Endothelial cell of umbilical vein (primary cell): ENCODE measurements around the gene C2CD5. TPM values are rescaled to one million over a fixed set of nuclear protein-coding genes. Genes with fewer than 3 reads are reported as not detected.
A peak's percentile ranks its signal among the peaks of the same experiment; 100 is the strongest.

Experiments used
- BruUV-seq: library from RNA; stranded (reverse); fragments of 400-500 nt; replicated peaks from 2 replicates; lab custom pipeline; 2021; lab: Mats Ljungman, UMichigan
- CTCF ChIA-PET: fragments of 300-600, 350-600 bp; sonication (Branson Sonifier 250); formaldehyde crosslinking; loops from one replicate; lab custom pipeline; 2021; ENCODE audit warnings: antibody characterized with exemption, inconsistent platforms; lab: Charles Lee
- POLR2A ChIA-PET: fragments of 300-600, 350-600 bp; sonication (Branson Sonifier 250); formaldehyde crosslinking; loops from one replicate; lab custom pipeline; 2021; ENCODE audit warnings: antibody characterized with exemption, inconsistent platforms; lab: Charles Lee
- DNase-seq: peaks from one replicate; pipeline ENCODE4 v3.0.0-alpha.2; 2011; ENCODE audit warnings: low read depth, low spot score
- FAIRE-seq: peaks from 2 replicates; lab custom pipeline; 2011; peaks lifted over from hg19 to GRCh38; lab: Jason Lieb, UNC
- H2AFZ ChIP-seq: 2 replicates; pipeline ENCODE4 v1.6.0; 2012; ENCODE audit warnings: low read depth, low read length, control low read depth, inconsistent platforms
- H3K27ac ChIP-seq: 2 replicates; pipeline ENCODE4 v1.5.1; 2011; ENCODE audit warnings: low read depth, mild to moderate bottlenecking, control low read depth, low read length, moderate library complexity; ENCODE audit not compliant: insufficient read depth
- H3K27me3 ChIP-seq, 2 experiments: 2 replicates each; pipeline versions ENCODE4 v1.6.0 to v1.6.1; 2011; ENCODE audit warnings: low read length in 2 of 2, mixed read lengths in 1 of 2; ENCODE audit not compliant: control insufficient read depth in 2 of 2, insufficient read depth in 2 of 2
- H3K36me3 ChIP-seq, 2 experiments: 2 replicates in 1 of 2; 3 replicates in 1 of 2; pipeline ENCODE4 v1.5.1; 2011; ENCODE audit warnings: low read length in 2 of 2, mild to moderate bottlenecking in 1 of 2, moderate library complexity in 1 of 2; ENCODE audit not compliant: control insufficient read depth in 2 of 2, insufficient read depth in 2 of 2; ENCODE audit errors: extremely low read depth in 1 of 2
- H3K4me1 ChIP-seq: 3 replicates; pipeline ENCODE4 v1.5.1; 2011; ENCODE audit warnings: mild to moderate bottlenecking, low read length; ENCODE audit not compliant: control insufficient read depth, insufficient read depth; ENCODE audit errors: extremely low read depth
- H3K4me2 ChIP-seq: 2 replicates; pipeline ENCODE4 v1.6.1; 2011; ENCODE audit warnings: low read length, control low read depth, mixed read lengths; ENCODE audit not compliant: insufficient read depth
- H3K4me3 ChIP-seq, 3 experiments: fragments of 200-600 bp in 1 of 3; sonication (generic), shearing (Covaris generic) in 1 of 3; replicated peaks in 1 of 3; 2 replicates each; pipeline ENCODE4 v1.5.1; 2011 to 2016; ENCODE audit warnings: control low read depth in 3 of 3, low read length in 3 of 3, mild to moderate bottlenecking in 2 of 3, inconsistent platforms in 1 of 3, low read depth in 1 of 3, moderate library complexity in 1 of 3; ENCODE audit not compliant: insufficient read depth in 1 of 3
- H3K79me2 ChIP-seq: 2 replicates; pipeline ENCODE4 v1.6.0; 2012; ENCODE audit warnings: low read length, inconsistent platforms; ENCODE audit not compliant: control insufficient read depth, insufficient read depth
- H3K9ac ChIP-seq: replicated peaks from 2 replicates; pipeline ENCODE3; 2011; ENCODE audit warnings: low read length, control low read depth; ENCODE audit not compliant: insufficient read depth; ENCODE audit errors: extremely low read depth
- H3K9me1 ChIP-seq: replicated peaks from 3 replicates; pipeline ENCODE4 v1.6.0; 2011; ENCODE audit warnings: mild to moderate bottlenecking, low read length; ENCODE audit not compliant: control insufficient read depth, insufficient read depth; ENCODE audit errors: extremely low read depth
- H3K9me3 ChIP-seq: replicated peaks from 2 replicates; pipeline ENCODE4 v1.5.1; 2012; ENCODE audit warnings: low read length, inconsistent platforms; ENCODE audit not compliant: control insufficient read depth, insufficient read depth
- H4K20me1 ChIP-seq: replicated peaks from 2 replicates; pipeline ENCODE3; 2011; ENCODE audit warnings: mild to moderate bottlenecking, low read length; ENCODE audit not compliant: control insufficient read depth, insufficient read depth; ENCODE audit errors: extremely low read depth
- EZH2 ChIP-seq: IDR thresholded peaks from 2 replicates; pipeline ENCODE4 v1.6.1; 2012; ENCODE audit warnings: borderline replicate concordance, low read depth, mild to moderate bottlenecking, moderate library complexity, low read length, inconsistent platforms; ENCODE audit not compliant: severe bottlenecking
- FOS ChIP-seq: IDR thresholded peaks from 2 replicates; pipeline ENCODE4 v1.6.1; 2011; ENCODE audit warnings: mild to moderate bottlenecking, low read length, moderate library complexity, borderline replicate concordance; ENCODE audit not compliant: insufficient read depth
- GATA2 ChIP-seq: IDR thresholded peaks from 2 replicates; pipeline ENCODE4 v1.7.0; 2011; ENCODE audit warnings: low read depth, mild to moderate bottlenecking, moderate library complexity, mixed read lengths, low read length; ENCODE audit not compliant: insufficient read length, insufficient read depth
- JUN ChIP-seq: IDR thresholded peaks from 2 replicates; pipeline ENCODE4 v1.6.1; 2011; ENCODE audit warnings: borderline replicate concordance, low read depth; ENCODE audit not compliant: insufficient read length, insufficient read depth
- MAX ChIP-seq: IDR thresholded peaks from 2 replicates; pipeline ENCODE4 v1.6.1; 2011; ENCODE audit not compliant: insufficient read depth, insufficient read length
- MYC ChIP-seq: IDR thresholded peaks from one replicate; pipeline ENCODE4 v1.6.1; 2011; ENCODE audit warnings: mild to moderate bottlenecking, low read depth, low read length
- POLR2A ChIP-seq: IDR thresholded peaks from 2 replicates; pipeline ENCODE4 v1.6.1; 2012; ENCODE audit warnings: low read depth, mild to moderate bottlenecking, control low read depth, low read length
- POLR2AphosphoS5 ChIP-seq: IDR thresholded peaks from 2 replicates; pipeline ENCODE4 v1.6.1; 2012; ENCODE audit warnings: low read depth, mild to moderate bottlenecking, control low read depth, low read length, moderate library complexity; ENCODE audit not compliant: insufficient read depth
- dilution Hi-C: fragments of 300-500 bp; cut with MboI; formaldehyde crosslinking; loops from one replicate; pipeline ENCODE4 v1.15.0; 2019; ENCODE audit warnings: low sequenced_read_pairs; ENCODE audit not compliant: extremely low pct_ligation_motif_present
- intact Hi-C: fragments of 100-400 bp; cut with micrococcal nuclease; formaldehyde crosslinking; loops from one replicate; pipeline ENCODE4 v1.10.0; 2022
- polyA plus RNA-seq, 4 experiments: library from polyadenylated mRNA; depleted of rRNA in 3 of 4; stranded (reverse) in 3 of 4; unstranded in 1 of 4; fragments of >200 nt; gene quantifications; 2 replicates each; pipeline versions ENCODE4 v1.2.1 to v1.2.3, GENCODE V29; 2011 to 2012; ENCODE audit warnings: missing spikeins in 1 of 4
- total RNA-seq: library from RNA; stranded (reverse); gene quantifications from 2 replicates; pipeline ENCODE4 v1.2.3, GENCODE V29; 2021
- TF ChIP-seq, protein P1 (sequence below), 2 donors: IDR thresholded peaks; 1 replicate in 1 of 2; 2 replicates in 1 of 2; pipeline ENCODE4 v1.5.1; 2011; ENCODE audit warnings: low read length in 2 of 2, mild to moderate bottlenecking in 2 of 2, moderate library complexity in 2 of 2, control low read depth in 1 of 2, inconsistent platforms in 1 of 2, low read depth in 1 of 2; ENCODE audit not compliant: insufficient read depth in 1 of 2; ENCODE audit errors: extremely low read depth in 1 of 2

C2CD5 gene
- total and polyA plus RNA-seq, 2 donors (not counting 3 experiments of a cell fraction or from before 2014, with no cell fraction given): 12.9 to 32.9 TPM

- H3K4me1 ChIP-seq: peaks cover 17% of the 10 kb centered on the region
- no TSS peak for BruUV-seq
- H3K4me3 ChIP-seq: no peak overlapping the region
- H3K27ac ChIP-seq: no peak overlapping the region
- no peak overlapping the region for H3K4me2 ChIP-seq
- no peaks in the 10 kb centered on the region for H3K9me3 ChIP-seq
- POLR2A ChIA-PET: no interaction called here
- no peaks in the 10 kb centered on the region for H3K9me1 ChIP-seq
- FAIRE-seq (no peak), DNase-seq (peak; percentile 11)
- CTCF ChIA-PET: interaction anchor here (3.2 kb wide), 1 partner anchor 10 kb away, joined by 9 read pairs; no protein-coding TSS in a partner anchor
- dilution Hi-C loops: no loop called here
- intact Hi-C loops: no loop called here
- H4K20me1 ChIP-seq: no peaks in the 10 kb centered on the region
- no peak overlapping the region for H2AFZ ChIP-seq
- no peaks in the 10 kb centered on the region for H3K36me3 ChIP-seq
- TF ChIP-seq MYC (no peak), POLR2AphosphoS5 (no peak), FOS (no peak), MAX (no peak), POLR2A (no peak), JUN (no peak), EZH2 (no peak), GATA2 (no peak)
- TF ChIP-seq, protein P1, sequence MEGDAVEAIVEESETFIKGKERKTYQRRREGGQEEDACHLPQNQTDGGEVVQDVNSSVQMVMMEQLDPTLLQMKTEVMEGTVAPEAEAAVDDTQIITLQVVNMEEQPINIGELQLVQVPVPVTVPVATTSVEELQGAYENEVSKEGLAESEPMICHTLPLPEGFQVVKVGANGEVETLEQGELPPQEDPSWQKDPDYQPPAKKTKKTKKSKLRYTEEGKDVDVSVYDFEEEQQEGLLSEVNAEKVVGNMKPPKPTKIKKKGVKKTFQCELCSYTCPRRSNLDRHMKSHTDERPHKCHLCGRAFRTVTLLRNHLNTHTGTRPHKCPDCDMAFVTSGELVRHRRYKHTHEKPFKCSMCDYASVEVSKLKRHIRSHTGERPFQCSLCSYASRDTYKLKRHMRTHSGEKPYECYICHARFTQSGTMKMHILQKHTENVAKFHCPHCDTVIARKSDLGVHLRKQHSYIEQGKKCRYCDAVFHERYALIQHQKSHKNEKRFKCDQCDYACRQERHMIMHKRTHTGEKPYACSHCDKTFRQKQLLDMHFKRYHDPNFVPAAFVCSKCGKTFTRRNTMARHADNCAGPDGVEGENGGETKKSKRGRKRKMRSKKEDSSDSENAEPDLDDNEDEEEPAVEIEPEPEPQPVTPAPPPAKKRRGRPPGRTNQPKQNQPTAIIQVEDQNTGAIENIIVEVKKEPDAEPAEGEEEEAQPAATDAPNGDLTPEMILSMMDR (IDR thresholded peaks at IDR 0.05; ENCODE audit: extremely low read depth in 1 of 2, insufficient read depth in 1 of 2, low read depth in 1 of 2, low read length in 2 of 2): no peak
- H3K79me2 ChIP-seq: peaks cover 6% of the 10 kb centered on the region
- H3K9ac ChIP-seq: no peak overlapping the region
- no peaks in the 10 kb centered on the region for H3K27me3 ChIP-seq
Observed at GRCh38 chr12:22539055-22539454, 5.3 kb downstream of the C2CD5 start.
